PFSK-1 (cell line): ENCODE results near the gene PPM1B.

Experiments used
- FOXP2 ChIP-seq: optimal IDR thresholded peaks from 2 replicates; pipeline ENCODE3; 2011; ENCODE audit warnings: borderline replicate concordance, control low read depth, inconsistent platforms; ENCODE audit not compliant: insufficient read depth; ENCODE audit errors: extremely low read length, extremely low read depth
- POLR2AphosphoS5 ChIP-seq: IDR thresholded peaks from 2 replicates; pipeline ENCODE4 v1.6.1; 2012; ENCODE audit warnings: low read depth, mild to moderate bottlenecking, control low read depth, low read length, moderate library complexity
- REST ChIP-seq, 2 experiments: IDR thresholded peaks; 2 replicates each; pipeline versions ENCODE4 v1.6.1 to v1.8.0; 2011 to 2012; ENCODE audit warnings: low read depth in 2 of 2, low read length in 2 of 2, control low read depth in 1 of 2, inconsistent platforms in 1 of 2, mild to moderate bottlenecking in 1 of 2, moderate library complexity in 1 of 2; ENCODE audit not compliant: insufficient read depth in 1 of 2
- SIN3A ChIP-seq: IDR thresholded peaks from 2 replicates; pipeline ENCODE4 v1.6.1; 2012; ENCODE audit warnings: mild to moderate bottlenecking, low read length, moderate library complexity, borderline replicate concordance; ENCODE audit not compliant: insufficient read depth
- TAF1 ChIP-seq: IDR thresholded peaks from 2 replicates; pipeline ENCODE4 v1.6.1; 2012; ENCODE audit warnings: low read length, control low read depth, borderline replicate concordance; ENCODE audit not compliant: insufficient read depth

PPM1B gene

DNA sequence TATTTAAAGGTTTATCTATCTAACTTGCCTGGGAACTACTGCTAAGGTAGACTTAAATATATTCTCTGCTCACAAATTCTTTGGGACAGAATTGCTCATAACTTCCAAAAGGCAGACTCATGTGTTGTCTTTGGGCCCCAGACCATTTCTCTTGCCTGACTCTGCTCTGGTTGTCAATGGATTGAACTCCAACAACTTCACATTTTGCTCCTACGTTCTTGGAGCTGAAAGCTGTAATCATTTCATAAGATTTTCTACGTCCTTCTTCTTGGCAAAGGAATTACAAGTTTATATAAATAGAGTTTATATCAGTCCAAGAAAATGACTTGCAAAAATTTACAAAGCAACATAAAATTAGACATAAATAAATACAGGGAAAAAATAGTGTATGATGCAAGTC, 32.9 kb upstream of the PPM1B start:
- TF ChIP-seq REST (IDR thresholded peaks at IDR 0.05; ENCODE audit: insufficient read depth in 1 of 2, low read depth in 2 of 2, low read length in 2 of 2) = no peak
- no peak for TF ChIP-seq SIN3A
- no peak for TF ChIP-seq TAF1
- no peak for TF ChIP-seq FOXP2
- no peak for TF ChIP-seq POLR2AphosphoS5

- no peak for TF ChIP-seq REST (IDR thresholded peaks at IDR 0.05; ENCODE audit: insufficient read depth in 1 of 2, low read depth in 2 of 2, low read length in 2 of 2)
- no peak for TF ChIP-seq POLR2AphosphoS5
- no peak for TF ChIP-seq TAF1
- TF ChIP-seq FOXP2 = no peak
- no peak for TF ChIP-seq SIN3A
Measured at GRCh38 chr2:44136252-44136651, 32.4 kb upstream of the PPM1B start.

GRCh38 chr2:44137048-44137447, 31.6 kb upstream of the PPM1B start:
- no peak for TF ChIP-seq POLR2AphosphoS5
- no peak for TF ChIP-seq TAF1
- TF ChIP-seq FOXP2 = no peak
- TF ChIP-seq REST (IDR thresholded peaks at IDR 0.05; ENCODE audit: insufficient read depth in 1 of 2, low read depth in 2 of 2, low read length in 2 of 2) = no peak
- TF ChIP-seq SIN3A = no peak

DNA sequence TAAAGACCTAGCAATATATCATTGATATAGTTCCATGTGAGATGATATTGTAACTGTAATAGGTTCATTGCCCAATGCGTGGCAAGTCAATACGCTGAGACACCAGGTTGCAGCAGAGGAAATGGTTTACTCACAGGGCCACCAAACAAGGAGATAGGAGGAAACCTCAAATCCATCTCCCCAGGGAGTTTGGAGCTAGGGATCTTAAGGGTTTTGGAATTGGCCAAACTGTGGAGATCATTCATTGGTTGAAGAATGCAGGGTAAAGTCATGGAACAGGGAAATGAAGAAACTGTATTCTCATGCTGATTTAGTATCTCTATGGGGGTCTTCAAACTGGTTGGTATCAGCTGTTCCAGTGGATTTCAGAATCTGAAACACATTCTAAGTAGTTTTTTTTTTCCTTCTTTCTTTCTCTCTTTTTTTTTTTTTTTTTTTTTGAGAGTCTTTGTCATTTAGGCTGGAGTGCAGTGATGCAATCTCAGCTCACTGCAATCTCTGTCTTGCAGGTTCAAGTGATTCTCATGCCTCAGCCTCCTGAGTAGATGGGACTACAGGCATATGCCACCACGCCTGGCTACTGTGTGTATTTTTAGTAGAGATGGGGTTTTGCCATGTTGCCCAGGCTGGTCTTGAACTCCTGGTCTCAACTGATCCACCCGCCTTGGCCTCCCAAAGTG, 30.7 kb upstream of the PPM1B start:
- TF ChIP-seq TAF1 (no peak), SIN3A (no peak), FOXP2 (no peak), REST (IDR thresholded peaks at IDR 0.05; ENCODE audit: insufficient read depth in 1 of 2, low read depth in 2 of 2, low read length in 2 of 2) (no peak), POLR2AphosphoS5 (no peak)
